Stomach (tissue), 9 donors: ENCODE results near the gene TRAF1. TPM values are rescaled to one million over a fixed set of nuclear protein-coding genes. Genes with fewer than 3 reads are reported as not detected.

Experiments
- DNase-seq, 2 donors: peaks; one replicate each; pipeline versions ENCODE4 v3.0.0 to v3.0.0-alpha.2; 2013 to 2019
- H3K27ac ChIP-seq, 5 donors: fragments of 200-600 bp in 4 of 5; sonication (generic) in 4 of 5; one replicate each; pipeline ENCODE4 v1.5.1; 2013 to 2019; ENCODE audit warnings: mild to moderate bottlenecking in 1 of 5, moderate library complexity in 1 of 5
- H3K27me3 ChIP-seq, 3 donors: fragments of 200-600 bp; sonication (generic); one replicate each; pipeline ENCODE4 v1.5.1; 2017 to 2019; ENCODE audit warnings: mixed run types in 1 of 3
- H3K36me3 ChIP-seq, 4 donors: fragments of 200-600 bp; sonication (generic); 1 replicate in 3 of 4; 2 replicates in 1 of 4; pipeline ENCODE4 v1.5.1; 2016 to 2019
- H3K4me1 ChIP-seq, 4 donors: fragments of 200-600 bp; sonication (generic); one replicate each; pipeline ENCODE4 v1.5.1; 2016 to 2019
- H3K4me3 ChIP-seq, 4 donors: fragments of 200-600 bp; sonication (generic) in 3 of 4; one replicate each; pipeline ENCODE4 v1.5.1; 2016 to 2019; ENCODE audit warnings: mild to moderate bottlenecking in 1 of 4
- H3K9me3 ChIP-seq, 4 donors: fragments of 200-600 bp; sonication (generic); one replicate each; pipeline ENCODE4 v1.5.1; 2016 to 2019
- CTCF ChIP-seq, 7 experiments: fragments of 450-650 bp in 4 of 7; fragments of 200-600 bp in 3 of 7; sonication (generic) in 3 of 7; IDR thresholded peaks; one replicate each; pipeline ENCODE4 v1.5.1; 2016 to 2019; ENCODE audit warnings: antibody characterized with exemption in 7 of 7, control low read depth in 2 of 7, mild to moderate bottlenecking in 1 of 7
- EP300 ChIP-seq: sonication (generic); formaldehyde crosslinking; IDR thresholded peaks from one replicate; pipeline ENCODE4 v1.6.1; 2017; ENCODE audit warnings: antibody characterized with exemption
- POLR2A ChIP-seq, 4 donors: fragments of 450-650 bp; IDR thresholded peaks; one replicate each; pipeline ENCODE4 v1.6.1; 2016; ENCODE audit warnings: antibody characterized with exemption in 4 of 4, control low read depth in 2 of 4, mild to moderate bottlenecking in 1 of 4, moderate library complexity in 1 of 4
- POLR2AphosphoS5 ChIP-seq, 3 donors: sonication (generic); formaldehyde crosslinking; IDR thresholded peaks; one replicate each; pipeline ENCODE4 v1.6.1; 2016; ENCODE audit warnings: antibody characterized with exemption in 3 of 3
- WGBS, 5 donors: extraction: QIAGEN DNeasy Blood & Tissue Kit in 3 of 5; methylation state at CpG; one replicate each; pipeline versions ENCODE4 v1.1.5 to v1.1.7; 2013 to 2018; 5-methylcytosine and 5-hydroxymethylcytosine counted together
- intact Hi-C: fragments of 100-400 bp; cut with DNase I; formaldehyde crosslinking; loops from one replicate; pipeline ENCODE4 v1.15.1; 2023; ENCODE audit warnings: low total_unique reads
- polyA plus RNA-seq, 3 donors: library from polyadenylated mRNA; stranded (reverse); fragments of 200-250 nt; gene quantifications; one replicate each; pipeline ENCODE4 v1.2.3, GENCODE V29; 2013
- total RNA-seq, 5 donors: library from RNA; depleted of rRNA; stranded (reverse); fragments of >200 nt; gene quantifications; one replicate each; pipeline versions ENCODE4 v1.1.0 to v1.2.3, GENCODE V29; 2014 to 2016
- donor health status: healthy with polysubstance abuse.
- donor health status: Bipolar disorder and iron deficiency.
- donor health status: healthy.

Gene TRAF1
- total and polyA plus RNA-seq, 8 donors = 0.58 to 10.3 (median 3.2) TPM

GRCh38 chr9:120863833-120864232 is 62.8 kb downstream of the TRAF1 start:
- Histone ChIP-seq H3K9me3 (no peaks in the 10 kb centered on the region), H3K4me3 (no peak overlapping the region), H3K4me1 (peaks cover 6 to 10% (median 9%) of the 10 kb centered on the region in 4 donors), H3K27me3 (no peaks in the 10 kb centered on the region), H3K36me3 (peaks cover 31 to 81% (median 69%) of the 10 kb centered on the region in 4 donors), H3K27ac (no peak overlapping the region)
- intact Hi-C loops = no loop called here
- WGBS, 5 donors = 86 to 98% (median 92%) methylated on average over 7 of the region's 7 CpGs
- DNase-seq = no peak
- TF ChIP-seq POLR2A (IDR thresholded peaks at IDR 0.05) (no peak), CTCF (IDR thresholded peaks at IDR 0.05) (no peak)

- TF ChIP-seq CTCF (IDR thresholded peaks at IDR 0.05) (no peak), POLR2AphosphoS5 (IDR thresholded peaks at IDR 0.05) (no peak), EP300 (no peak), POLR2A (IDR thresholded peaks at IDR 0.05) (no peak)
- Histone ChIP-seq H3K9me3 (no peaks in the 10 kb centered on the region), H3K36me3 (peaks cover 38 to 94% (median 82%) of the 10 kb centered on the region in 4 donors), H3K27me3 (no peaks in the 10 kb centered on the region), H3K27ac (no peak overlapping the region), H3K4me1 (peaks cover under 1 to 6% (median 4%) of the 10 kb centered on the region in 4 donors), H3K4me3 (no peak overlapping the region)
- intact Hi-C loops = no loop called here
- DNase-seq = no peak
- 93 to 98% (median 94%) methylated on average over 12 of the region's 12 CpGs for WGBS, 5 donors
Measured at GRCh38 chr9:120862452-120862851, 64.1 kb downstream of the TRAF1 start.

GRCh38 chr9:120861935-120862334 is 64.7 kb downstream of the TRAF1 start:
- 95 to 98% (median 97%) methylated on average over 6 of the region's 6 CpGs for WGBS, 5 donors
- peaks cover 43 to 95% (median 86%) of the 10 kb centered on the region in 4 donors for H3K36me3 ChIP-seq
- intact Hi-C loops = no loop called here
- H3K27ac ChIP-seq = no peak overlapping the region
- no peak overlapping the region for H3K4me3 ChIP-seq
- TF ChIP-seq EP300 = no peak
- no peak for TF ChIP-seq POLR2A (IDR thresholded peaks at IDR 0.05)
- no peak for TF ChIP-seq CTCF (IDR thresholded peaks at IDR 0.05)
- H3K9me3 ChIP-seq = no peaks in the 10 kb centered on the region
- no peak for DNase-seq
- no peaks in the 10 kb centered on the region for H3K27me3 ChIP-seq
- peaks cover 6 to 11% (median 10%) of the 10 kb centered on the region in 4 donors for H3K4me1 ChIP-seq

GRCh38 chr9:120860083-120860482 is 66.5 kb downstream of the TRAF1 start:
- no peaks in the 10 kb centered on the region for H3K27me3 ChIP-seq
- 80 to 94% (median 90%) methylated on average over 9 to 11 of the region's 11 CpGs for WGBS, 5 donors
- peaks cover 7 to 21% (median 17%) of the 10 kb centered on the region in 4 donors for H3K4me1 ChIP-seq
- DNase-seq = no peak
- TF ChIP-seq CTCF (IDR thresholded peaks at IDR 0.05) = no peak
- TF ChIP-seq EP300 = no peak
- H3K27ac ChIP-seq = no peak overlapping the region
- intact Hi-C loops = no loop called here
- H3K36me3 ChIP-seq = peaks cover 44 to 86% (median 75%) of the 10 kb centered on the region in 4 donors
- no peaks in the 10 kb centered on the region for H3K9me3 ChIP-seq
- no peak overlapping the region for H3K4me3 ChIP-seq
